ENCODE data around the gene SPHK2.

- TF ChIP-seq MAX (IDR thresholded peaks at IDR 0.05) = no peak
- no peak for TF ChIP-seq EP300 (IDR thresholded peaks at IDR 0.05)
- no peak for TF ChIP-seq CTCF (IDR thresholded peaks at IDR 0.05)
- no peak for TF ChIP-seq MAFK (IDR thresholded peaks at IDR 0.05; ENCODE audit: partially characterized antibody)
- no peak for TF ChIP-seq SMC3 (IDR thresholded peaks at IDR 0.05)
- no peak for TF ChIP-seq CHD4 (IDR thresholded peaks at IDR 0.05; ENCODE audit: borderline replicate concordance)
- TF ChIP-seq CHD2 (IDR thresholded peaks at IDR 0.05; ENCODE audit: low read length, partially characterized antibody) = no peak
- TF ChIP-seq POLR2A (IDR thresholded peaks at IDR 0.05; ENCODE audit: low read length) = no peak
- TF ChIP-seq PHF8 (IDR thresholded peaks at IDR 0.05; ENCODE audit: borderline replicate concordance, low read depth) = no peak
- TF ChIP-seq RFX5 (IDR thresholded peaks at IDR 0.05) = no peak
- TF ChIP-seq JUNB (IDR thresholded peaks at IDR 0.05) = no peak
- TF ChIP-seq HMGXB4 (CRISPR knock-in tag; IDR thresholded peaks at IDR 0.05; ENCODE audit: borderline replicate concordance) = no peak
- no peak for TF ChIP-seq RAD21 (conservative IDR thresholded peaks at IDR 0.05 in 1 of 2, IDR thresholded peaks at IDR 0.05 in 1 of 2)
- no peak for TF ChIP-seq NPAS2 (CRISPR knock-in tag; IDR thresholded peaks at IDR 0.05; ENCODE audit: borderline replicate concordance)
Measured at GRCh38 chr19:48644355-48644754, 25.0 kb downstream of the SPHK2 start.

Data from A549 (cell line).